ENCODE data around the gene ALDH5A1. TPM values are rescaled to one million over a fixed set of nuclear protein-coding genes. Genes with fewer than 3 reads are reported as not detected.

ALDH5A1 gene
- total RNA-seq, 1 donor from 2014 or later, result 12.9 TPM

- H3K27ac Mint-ChIP-seq (ENCODE audit: unreplicated experiment), result no peak overlapping the region
- no peak for DNase-seq (ENCODE audit: low read depth, low spot score)
- H3K36me3 Mint-ChIP-seq (ENCODE audit: low read depth), result peaks cover 18% of the 10 kb centered on the region
- TF ChIP-seq, protein P1, sequence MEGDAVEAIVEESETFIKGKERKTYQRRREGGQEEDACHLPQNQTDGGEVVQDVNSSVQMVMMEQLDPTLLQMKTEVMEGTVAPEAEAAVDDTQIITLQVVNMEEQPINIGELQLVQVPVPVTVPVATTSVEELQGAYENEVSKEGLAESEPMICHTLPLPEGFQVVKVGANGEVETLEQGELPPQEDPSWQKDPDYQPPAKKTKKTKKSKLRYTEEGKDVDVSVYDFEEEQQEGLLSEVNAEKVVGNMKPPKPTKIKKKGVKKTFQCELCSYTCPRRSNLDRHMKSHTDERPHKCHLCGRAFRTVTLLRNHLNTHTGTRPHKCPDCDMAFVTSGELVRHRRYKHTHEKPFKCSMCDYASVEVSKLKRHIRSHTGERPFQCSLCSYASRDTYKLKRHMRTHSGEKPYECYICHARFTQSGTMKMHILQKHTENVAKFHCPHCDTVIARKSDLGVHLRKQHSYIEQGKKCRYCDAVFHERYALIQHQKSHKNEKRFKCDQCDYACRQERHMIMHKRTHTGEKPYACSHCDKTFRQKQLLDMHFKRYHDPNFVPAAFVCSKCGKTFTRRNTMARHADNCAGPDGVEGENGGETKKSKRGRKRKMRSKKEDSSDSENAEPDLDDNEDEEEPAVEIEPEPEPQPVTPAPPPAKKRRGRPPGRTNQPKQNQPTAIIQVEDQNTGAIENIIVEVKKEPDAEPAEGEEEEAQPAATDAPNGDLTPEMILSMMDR (conservative IDR thresholded peaks at IDR 0.05), result no peak
- H3K4me3 Mint-ChIP-seq, result no peak overlapping the region
- H3K9me3 Mint-ChIP-seq, result no peaks in the 10 kb centered on the region
- H3K4me1 Mint-ChIP-seq, result no peaks in the 10 kb centered on the region
- H3K27me3 Mint-ChIP-seq (ENCODE audit: low read depth), result no peaks in the 10 kb centered on the region
Observed at GRCh38 chr6:24529985-24530384, 35.2 kb downstream of the ALDH5A1 start.

GRCh38 chr6:24534329-24534728 lies 39.6 kb downstream of the ALDH5A1 start:
- Mint-ChIP-seq H3K4me3 (no peak overlapping the region), H3K4me1 (no peaks in the 10 kb centered on the region), H3K27me3 (ENCODE audit: low read depth) (no peaks in the 10 kb centered on the region), H3K27ac (ENCODE audit: unreplicated experiment) (no peak overlapping the region), H3K9me3 (no peaks in the 10 kb centered on the region), H3K36me3 (ENCODE audit: low read depth) (peaks cover 18% of the 10 kb centered on the region)
- TF ChIP-seq, protein P1 (conservative IDR thresholded peaks at IDR 0.05), result no peak
- no peak for DNase-seq (ENCODE audit: low read depth, low spot score)

GRCh38 chr6:24535210-24535609 lies 40.4 kb downstream of the ALDH5A1 start:
- Mint-ChIP-seq H3K9me3 (no peaks in the 10 kb centered on the region), H3K27me3 (ENCODE audit: low read depth) (no peaks in the 10 kb centered on the region), H3K4me3 (no peak overlapping the region), H3K4me1 (no peaks in the 10 kb centered on the region), H3K36me3 (ENCODE audit: low read depth) (peaks cover 13% of the 10 kb centered on the region), H3K27ac (ENCODE audit: unreplicated experiment) (no peak overlapping the region)
- TF ChIP-seq, protein P1 (conservative IDR thresholded peaks at IDR 0.05), result no peak
- no peak for DNase-seq (ENCODE audit: low read depth, low spot score)

- Mint-ChIP-seq H3K4me1 (no peaks in the 10 kb centered on the region), H3K4me3 (no peak overlapping the region), H3K27ac (ENCODE audit: unreplicated experiment) (no peak overlapping the region), H3K9me3 (no peaks in the 10 kb centered on the region), H3K27me3 (ENCODE audit: low read depth) (no peaks in the 10 kb centered on the region), H3K36me3 (ENCODE audit: low read depth) (peaks cover 12% of the 10 kb centered on the region)
- no peak for DNase-seq (ENCODE audit: low read depth, low spot score)
- TF ChIP-seq, protein P1 (conservative IDR thresholded peaks at IDR 0.05), result no peak
Observed at GRCh38 chr6:24536466-24536865, 41.7 kb downstream of the ALDH5A1 start.

DNA sequence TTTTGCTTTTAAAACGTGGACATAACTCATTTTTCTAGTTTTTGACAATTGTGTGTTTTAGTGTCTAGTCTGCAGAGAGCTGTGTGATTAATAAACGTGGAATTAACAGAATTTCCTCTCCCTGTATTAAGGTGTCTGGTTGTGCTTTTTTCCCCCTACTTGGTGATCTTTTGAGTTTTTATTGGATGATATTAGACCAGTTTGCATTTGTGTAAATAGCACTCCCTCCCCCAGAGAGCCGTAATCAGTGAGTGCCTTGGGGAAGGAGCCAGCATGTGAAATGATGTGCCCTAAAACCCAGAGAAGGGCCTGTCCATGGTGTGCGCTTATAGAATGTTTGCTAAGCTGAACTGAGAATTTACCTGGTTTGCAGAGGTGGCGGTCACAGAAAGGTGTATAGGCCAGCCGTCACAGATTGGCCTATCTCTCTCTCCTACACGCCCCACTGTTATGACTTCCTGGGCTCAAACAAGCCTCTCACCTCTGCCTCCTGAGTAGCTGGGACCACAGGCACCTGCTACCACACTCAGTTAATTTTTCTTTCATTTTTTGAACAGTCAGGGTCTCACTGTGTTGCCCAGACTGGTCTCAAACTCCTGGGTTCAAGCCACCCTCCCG lies 42.4 kb downstream of the ALDH5A1 start:
- no peak overlapping the region for H3K4me3 Mint-ChIP-seq
- H3K27ac Mint-ChIP-seq (ENCODE audit: unreplicated experiment), result no peak overlapping the region
- H3K36me3 Mint-ChIP-seq (ENCODE audit: low read depth), result peaks cover 12% of the 10 kb centered on the region
- H3K9me3 Mint-ChIP-seq, result no peaks in the 10 kb centered on the region
- no peak for DNase-seq (ENCODE audit: low read depth, low spot score)
- TF ChIP-seq, protein P1 (conservative IDR thresholded peaks at IDR 0.05), result no peak
- no peaks in the 10 kb centered on the region for H3K27me3 Mint-ChIP-seq (ENCODE audit: low read depth)
- no peaks in the 10 kb centered on the region for H3K4me1 Mint-ChIP-seq
